NCI-H1105 treated with DMSO at 0.1 percent for 48 hours (cell line): ENCODE data around the gene UGT1A5.
"Not testable (repeated sequence)": the region's sequence is repeated elsewhere in the genome, so short reads cannot be mapped to it uniquely, and the experiment has no call there.

Experiments
- DNase-seq: peaks from one replicate; lab custom pipeline; 2025; lab: John Stamatoyannopoulos, UW

Gene UGT1A5

DNA sequence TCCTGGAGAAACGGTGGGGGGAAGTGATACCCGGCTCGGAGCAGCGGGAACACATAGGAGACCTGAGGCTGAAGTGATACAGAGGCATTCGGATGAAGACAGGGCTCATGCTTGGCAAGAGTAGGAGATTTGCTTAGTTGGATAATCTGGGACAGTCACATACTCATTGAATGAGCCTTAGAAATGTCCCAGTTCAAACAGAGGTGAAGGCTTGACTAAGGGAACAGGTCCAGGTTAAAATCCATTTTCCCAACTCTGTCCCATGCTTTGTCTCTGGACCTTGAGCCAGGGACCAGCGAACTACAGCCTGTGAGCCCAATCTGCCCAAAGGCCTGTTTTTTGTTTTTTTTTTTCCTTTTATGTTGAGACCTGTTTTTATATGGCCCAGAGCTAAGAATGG is 18.7 kb upstream of the UGT1A5 start:
- DNase-seq = no peak

- DNase-seq = no peak
Observed at GRCh38 chr2:233698740-233699139, 14.0 kb upstream of the UGT1A5 start.

- DNase-seq = no peak
Observed at GRCh38 chr2:233699424-233700027, 13.2 kb upstream of the UGT1A5 start.

- DNase-seq = peak; percentile 66
Observed at GRCh38 chr2:233700028-233700635, 12.6 kb upstream of the UGT1A5 start.

GRCh38 chr2:233700842-233701241 is 11.9 kb upstream of the UGT1A5 start:
- not testable (repeated sequence) for DNase-seq

GRCh38 chr2:233702238-233702637 is 10.5 kb upstream of the UGT1A5 start:
- DNase-seq = no peak

GRCh38 chr2:233705911-233706506 is 6.7 kb upstream of the UGT1A5 start:
- DNase-seq = no peak

DNA sequence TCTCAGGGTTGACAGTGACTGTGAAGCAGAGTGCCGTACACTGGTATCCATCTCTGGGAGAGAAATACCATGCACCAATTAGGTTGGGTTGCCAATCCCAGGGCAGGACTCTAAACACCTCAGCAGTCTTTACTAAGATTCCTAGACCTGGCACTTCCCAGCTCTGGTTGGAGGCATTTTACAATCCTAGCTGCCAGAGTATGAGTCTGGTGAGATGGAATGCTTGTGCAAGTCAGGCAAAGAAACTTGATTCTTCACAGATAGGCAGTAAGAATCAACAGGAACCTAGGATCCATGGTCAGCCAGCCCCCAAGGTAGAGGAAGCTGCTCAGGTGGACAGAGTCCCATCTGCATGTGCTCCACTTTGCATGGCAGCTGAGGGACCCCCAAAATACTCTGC is 6.0 kb upstream of the UGT1A5 start:
- DNase-seq = no peak

DNA sequence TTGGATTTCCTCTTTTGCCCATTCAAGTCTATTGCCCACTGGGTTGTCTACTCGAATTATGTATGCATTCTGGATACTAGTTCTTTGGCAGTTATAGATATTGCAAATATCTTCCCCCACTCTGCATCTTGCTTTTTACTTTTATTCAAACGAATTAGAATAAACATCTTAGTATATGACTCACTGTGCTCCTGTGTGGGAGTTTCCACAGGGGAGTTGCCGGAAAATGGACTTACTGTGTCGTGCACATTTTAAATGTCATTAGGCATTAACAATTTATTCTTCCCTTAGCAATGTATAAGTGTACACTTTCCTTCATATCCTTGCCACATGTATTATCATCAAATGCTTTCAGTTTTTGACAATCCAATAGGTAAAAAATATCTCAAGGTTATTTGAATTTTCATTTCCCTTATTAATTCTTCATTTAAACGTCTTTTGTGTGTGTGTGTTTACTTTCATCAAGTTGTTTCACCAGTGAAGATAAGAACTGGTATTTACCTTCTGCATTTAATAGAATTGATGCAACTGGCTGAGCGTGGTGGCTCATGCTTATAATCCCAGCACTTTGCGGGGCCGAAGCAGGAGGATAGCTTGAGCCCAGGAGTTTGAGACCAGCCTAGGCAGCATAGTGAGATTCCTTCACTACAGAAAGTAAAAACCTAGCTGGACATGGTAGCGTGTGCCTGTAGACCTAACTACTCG is 4.6 kb upstream of the UGT1A5 start:
- DNase-seq = no peak

GRCh38 chr2:233708942-233709341 is 3.8 kb upstream of the UGT1A5 start:
- no peak for DNase-seq

GRCh38 chr2:233711312-233712008 is 1.2 kb upstream of the UGT1A5 start:
- peak; percentile 54 for DNase-seq

DNA sequence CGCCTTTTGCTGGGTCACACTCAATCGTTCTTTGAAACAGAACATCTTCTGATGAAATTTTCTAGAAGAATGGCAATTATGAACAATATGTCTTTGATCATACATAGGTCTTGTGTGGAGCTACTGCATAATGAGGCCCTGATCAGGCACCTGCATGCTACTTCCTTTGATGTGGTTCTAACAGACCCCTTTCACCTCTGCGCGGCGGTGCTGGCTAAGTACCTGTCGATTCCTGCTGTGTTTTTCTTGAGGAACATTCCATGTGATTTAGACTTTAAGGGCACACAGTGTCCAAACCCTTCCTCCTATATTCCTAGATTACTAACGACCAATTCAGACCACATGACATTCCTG is 532 bp downstream of the UGT1A5 start:
- no peak for DNase-seq

DNA sequence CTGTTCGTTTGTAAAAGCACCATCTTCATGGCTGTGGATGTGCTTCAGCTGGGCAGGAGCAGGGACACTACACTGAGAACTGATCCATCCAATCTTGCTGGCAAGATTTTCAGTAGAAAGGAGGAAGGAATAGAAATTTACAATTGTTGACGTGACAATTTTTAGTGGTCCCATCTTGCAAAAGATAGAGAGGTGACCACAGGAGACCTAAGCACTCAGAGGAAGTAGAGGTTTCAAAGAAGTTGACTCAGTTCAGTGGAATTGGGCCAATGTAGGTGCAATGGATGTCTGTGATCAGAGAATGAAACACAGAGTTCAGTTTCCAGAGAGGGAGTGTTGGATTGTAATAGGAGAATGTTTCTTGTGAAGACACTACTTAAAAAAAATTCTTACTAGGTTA is 1.4 kb downstream of the UGT1A5 start:
- DNase-seq = no peak

GRCh38 chr2:233718552-233718951 is 5.8 kb downstream of the UGT1A5 start, which contains the start of gene UGT1A4:
Gene UGT1A4 (plus strand): TSS chr2:233718736. CDS start chr2:233718821, 85 bp downstream.
- DNase-seq = no peak

- DNase-seq = no peak
Observed at GRCh38 chr2:233728723-233729301, 16.1 kb downstream of the UGT1A5 start, which contains the start of gene UGT1A3. Gene UGT1A3 (plus strand): TSS chr2:233729042. CDS start chr2:233729127, 85 bp downstream.

DNA sequence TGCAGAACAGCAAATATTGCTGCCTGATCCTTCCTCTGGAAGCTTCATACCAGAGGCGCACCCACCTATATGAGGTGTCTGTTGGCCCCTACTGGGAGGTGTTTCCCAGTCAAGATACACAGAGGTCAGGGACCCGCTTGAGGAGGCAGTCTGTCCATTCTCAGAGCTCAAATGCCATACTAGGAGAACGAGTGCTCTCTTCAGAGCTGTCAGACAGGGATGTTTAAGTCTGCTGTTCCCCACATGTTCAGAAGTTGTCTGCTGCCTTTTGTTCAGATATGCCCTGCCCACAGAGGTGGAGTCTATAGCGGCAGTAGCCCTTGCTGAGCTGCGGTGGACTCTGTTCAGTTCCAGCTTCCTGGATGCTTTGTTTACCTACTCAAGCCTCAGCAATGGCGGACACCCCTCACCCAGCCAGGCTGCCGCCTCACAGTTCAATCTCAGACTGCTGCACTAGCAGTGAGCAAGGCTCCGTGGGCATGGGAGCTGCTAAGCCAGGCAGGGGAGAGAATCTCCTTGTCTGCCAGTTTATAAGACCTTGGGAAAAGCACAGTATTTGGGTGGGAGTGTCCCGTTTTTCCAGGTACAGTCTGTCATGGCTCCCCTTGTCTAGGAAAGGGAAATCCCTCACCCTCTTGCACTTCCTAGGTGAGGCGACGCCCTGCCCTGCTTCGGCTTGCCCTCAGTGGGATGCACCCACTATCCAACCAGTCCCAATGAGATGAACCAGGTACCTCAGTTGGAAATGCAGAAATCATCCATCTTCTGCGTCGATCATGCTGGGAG is 24.4 kb downstream of the UGT1A5 start:
- not testable (repeated sequence) for DNase-seq

- DNase-seq = no peak
Observed at GRCh38 chr2:233740870-233741269, 28.2 kb downstream of the UGT1A5 start.

- no peak for DNase-seq
Observed at GRCh38 chr2:233743464-233744259, 31.0 kb downstream of the UGT1A5 start.

DNA sequence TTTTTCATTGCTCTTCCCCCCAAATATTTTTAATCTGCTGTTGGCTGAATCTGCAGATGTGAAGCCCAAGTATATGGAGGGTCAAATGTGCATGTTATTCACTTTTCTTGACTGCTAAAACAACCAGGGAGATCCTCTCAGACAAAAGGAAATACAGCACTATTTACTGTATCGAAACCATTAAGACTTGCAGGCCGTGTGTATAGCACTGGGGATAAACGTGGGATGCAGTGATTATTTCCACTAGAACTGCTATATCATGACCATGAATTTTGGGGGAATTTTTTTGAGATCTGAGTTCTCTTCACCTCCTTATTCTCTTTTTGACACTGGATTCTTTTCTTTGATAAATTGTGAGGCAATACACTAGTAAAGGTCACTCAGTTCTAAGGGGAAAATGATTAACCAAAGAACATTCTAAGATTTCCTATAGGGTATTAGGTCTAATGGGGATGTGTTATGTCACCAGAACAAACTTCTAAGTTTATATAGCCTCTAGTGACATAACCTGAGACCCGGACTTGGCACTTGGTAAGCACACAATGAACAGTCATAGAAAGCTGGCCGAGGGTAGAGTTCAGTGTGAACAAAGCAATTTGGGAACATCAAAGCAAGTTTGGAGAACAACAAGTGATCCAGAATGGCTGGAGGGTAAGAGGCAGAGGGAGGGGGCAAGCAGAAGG is 32.5 kb downstream of the UGT1A5 start:
- no peak for DNase-seq

DNA sequence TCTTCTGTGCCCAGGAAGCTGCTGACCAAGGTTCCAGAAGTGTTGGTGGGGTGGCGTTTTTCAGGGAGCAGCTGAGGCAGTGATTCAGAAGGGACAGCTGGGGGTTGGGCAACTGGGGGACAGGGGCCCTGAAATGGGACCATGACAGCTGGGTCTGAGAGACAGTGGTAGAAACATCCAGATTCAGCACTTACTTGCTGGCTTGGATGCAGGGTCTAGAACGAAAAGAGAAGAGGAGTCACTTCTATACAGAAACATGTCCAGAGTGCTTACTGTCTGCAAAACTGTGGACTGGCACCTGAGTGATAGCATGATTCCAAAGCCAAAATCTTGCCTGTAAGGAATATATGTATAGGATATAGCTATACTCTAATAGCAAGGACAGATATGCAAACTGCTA is 33.1 kb downstream of the UGT1A5 start:
- DNase-seq = not testable (repeated sequence)
